Measurements from ENCODE around the gene IPO8.

- TF ChIP-seq CTCF (IDR thresholded peaks at IDR 0.05), result no peak
- no peak for TF ChIP-seq POLR2A (IDR thresholded peaks at IDR 0.05)
Observed at GRCh38 chr12:30700216-30700900, 4.7 kb upstream of the IPO8 start.
